ENCODE data around the gene TAF6L. TPM values are rescaled to one million over a fixed set of nuclear protein-coding genes. Genes with fewer than 3 reads are reported as not detected.
"Not testable (repeated sequence)": the region's sequence is repeated elsewhere in the genome, so short reads cannot be mapped to it uniquely, and the experiment has no call there.

Gene TAF6L
- total RNA-seq, 1 donor from 2014 or later: 23.9 TPM

DNA sequence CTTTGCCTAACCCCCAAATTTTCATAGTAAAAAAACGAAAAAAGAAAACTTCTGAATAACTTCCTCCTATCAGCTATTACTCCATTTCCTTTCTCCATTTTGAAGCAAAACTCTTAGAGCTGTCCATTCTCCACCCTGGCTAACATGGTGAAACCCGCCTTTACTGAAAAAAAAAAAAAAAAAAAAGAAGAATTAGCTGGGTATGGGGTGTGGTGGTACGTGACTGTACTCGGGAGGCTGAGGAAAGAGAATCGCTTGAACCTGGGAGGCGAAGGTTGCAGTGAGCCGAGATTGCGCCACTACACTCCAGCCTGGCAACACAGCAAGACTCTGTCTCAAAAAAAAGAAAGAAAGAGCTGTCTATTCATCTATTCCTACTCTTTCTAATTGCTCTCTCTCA lies 45.4 kb downstream of the TAF6L start:
- no peak overlapping the region for H3K4me3 ChIP-seq
- ATAC-seq: peak; percentile 73
- intact Hi-C loops (cut with DNase I): no loop called here

DNA sequence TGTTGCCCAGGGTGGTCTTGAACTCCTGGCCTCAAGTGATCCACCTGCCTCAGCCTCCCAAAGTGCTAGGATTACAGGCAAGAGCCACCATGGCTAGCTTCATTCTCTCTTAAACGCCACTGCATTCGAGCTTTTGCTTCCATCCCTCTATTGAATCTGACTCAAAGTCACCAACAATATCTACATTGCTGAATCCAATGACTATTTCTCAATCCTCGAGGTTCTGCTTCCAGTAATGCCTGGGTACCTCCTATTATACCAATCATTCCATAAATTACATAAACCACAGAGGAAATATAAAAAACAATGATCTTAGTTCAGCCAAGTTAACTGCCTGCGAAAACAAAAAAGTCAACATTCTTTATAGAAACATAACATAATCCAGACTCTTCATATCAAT lies 45.9 kb downstream of the TAF6L start:
- TF ChIP-seq, protein P1, sequence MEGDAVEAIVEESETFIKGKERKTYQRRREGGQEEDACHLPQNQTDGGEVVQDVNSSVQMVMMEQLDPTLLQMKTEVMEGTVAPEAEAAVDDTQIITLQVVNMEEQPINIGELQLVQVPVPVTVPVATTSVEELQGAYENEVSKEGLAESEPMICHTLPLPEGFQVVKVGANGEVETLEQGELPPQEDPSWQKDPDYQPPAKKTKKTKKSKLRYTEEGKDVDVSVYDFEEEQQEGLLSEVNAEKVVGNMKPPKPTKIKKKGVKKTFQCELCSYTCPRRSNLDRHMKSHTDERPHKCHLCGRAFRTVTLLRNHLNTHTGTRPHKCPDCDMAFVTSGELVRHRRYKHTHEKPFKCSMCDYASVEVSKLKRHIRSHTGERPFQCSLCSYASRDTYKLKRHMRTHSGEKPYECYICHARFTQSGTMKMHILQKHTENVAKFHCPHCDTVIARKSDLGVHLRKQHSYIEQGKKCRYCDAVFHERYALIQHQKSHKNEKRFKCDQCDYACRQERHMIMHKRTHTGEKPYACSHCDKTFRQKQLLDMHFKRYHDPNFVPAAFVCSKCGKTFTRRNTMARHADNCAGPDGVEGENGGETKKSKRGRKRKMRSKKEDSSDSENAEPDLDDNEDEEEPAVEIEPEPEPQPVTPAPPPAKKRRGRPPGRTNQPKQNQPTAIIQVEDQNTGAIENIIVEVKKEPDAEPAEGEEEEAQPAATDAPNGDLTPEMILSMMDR (IDR thresholded peaks at IDR 0.05): no peak
- H3K27ac ChIP-seq: peak overlapping the region; percentile 2

More for the DNA sequence above, 45.4 kb downstream of the TAF6L start:
- Histone ChIP-seq H3K4me1 (no peaks in the 10 kb centered on the region), H3K27me3 (no peaks in the 10 kb centered on the region), H3K36me3 (peaks cover 59% of the 10 kb centered on the region), H3K27ac (peak overlapping the region; percentile 2), H3K9me3 (no peaks in the 10 kb centered on the region)
- TF ChIP-seq, protein P1 (IDR thresholded peaks at IDR 0.05): no peak
- DNase-seq: no peak

DNA sequence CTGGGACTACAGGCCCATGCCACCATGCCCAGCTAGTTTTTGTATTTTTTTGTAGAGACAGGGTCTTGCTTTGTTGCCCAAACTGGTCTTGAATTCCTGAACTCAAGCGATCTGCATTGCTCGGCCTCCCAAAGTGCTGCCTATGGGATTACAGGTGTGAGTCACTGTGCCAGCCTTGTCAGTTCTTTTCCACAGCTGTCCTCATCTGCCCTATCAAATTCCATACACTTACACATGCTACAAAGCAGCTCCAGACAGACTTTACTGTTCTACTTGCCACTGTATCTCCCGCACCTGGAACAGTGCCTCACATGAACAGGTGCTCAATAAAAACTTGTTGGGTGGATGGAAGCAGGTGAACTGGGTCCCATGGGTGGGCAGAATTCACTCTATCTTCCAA lies 52.5 kb downstream of the TAF6L start:
- no peak overlapping the region for H3K27ac ChIP-seq
- TF ChIP-seq, protein P1 (IDR thresholded peaks at IDR 0.05): no peak
- peaks cover 5% of the 10 kb centered on the region for H3K4me1 ChIP-seq
- DNase-seq (no peak), ATAC-seq (no peak)
- no peaks in the 10 kb centered on the region for H3K9me3 ChIP-seq
- no peaks in the 10 kb centered on the region for H3K27me3 ChIP-seq
- intact Hi-C loops (cut with DNase I): no loop called here
- no peak overlapping the region for H3K4me3 ChIP-seq
- H3K36me3 ChIP-seq: peaks cover 95% of the 10 kb centered on the region

More for the DNA sequence above, 45.9 kb downstream of the TAF6L start:
- Histone ChIP-seq H3K4me1 (no peaks in the 10 kb centered on the region), H3K4me3 (no peak overlapping the region), H3K9me3 (no peaks in the 10 kb centered on the region), H3K27me3 (no peaks in the 10 kb centered on the region), H3K36me3 (peaks cover 65% of the 10 kb centered on the region)
- DNase-seq (no peak), ATAC-seq (no peak)
- intact Hi-C loops (cut with DNase I): no loop called here

DNA sequence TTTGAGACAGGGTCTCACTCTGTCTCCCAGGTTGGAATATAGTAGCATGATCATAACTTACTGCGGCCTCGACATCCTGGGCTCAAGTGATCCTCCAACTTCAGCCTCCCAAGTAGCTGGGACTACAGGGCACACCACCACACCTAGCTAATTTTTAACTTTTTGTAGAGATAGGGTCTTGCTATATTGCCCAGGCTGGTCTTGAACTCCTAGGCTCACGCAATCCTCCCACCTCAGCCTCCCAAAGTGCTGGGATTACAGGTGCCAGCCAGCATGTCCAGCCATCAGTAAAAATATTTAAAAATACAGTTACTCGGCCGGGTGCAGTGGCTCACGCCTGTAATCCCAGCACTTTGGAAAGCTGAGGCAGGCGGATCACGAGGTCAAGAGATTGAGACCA lies 56.9 kb downstream of the TAF6L start:
- intact Hi-C loops (cut with DNase I); H3K9me3 ChIP-seq; H3K27ac ChIP-seq; DNase-seq; H3K27me3 ChIP-seq; H3K4me3 ChIP-seq; ATAC-seq: not testable (repeated sequence)
- peaks cover 15% of the 10 kb centered on the region for H3K4me1 ChIP-seq
- H3K36me3 ChIP-seq: peaks cover 62% of the 10 kb centered on the region

DNA sequence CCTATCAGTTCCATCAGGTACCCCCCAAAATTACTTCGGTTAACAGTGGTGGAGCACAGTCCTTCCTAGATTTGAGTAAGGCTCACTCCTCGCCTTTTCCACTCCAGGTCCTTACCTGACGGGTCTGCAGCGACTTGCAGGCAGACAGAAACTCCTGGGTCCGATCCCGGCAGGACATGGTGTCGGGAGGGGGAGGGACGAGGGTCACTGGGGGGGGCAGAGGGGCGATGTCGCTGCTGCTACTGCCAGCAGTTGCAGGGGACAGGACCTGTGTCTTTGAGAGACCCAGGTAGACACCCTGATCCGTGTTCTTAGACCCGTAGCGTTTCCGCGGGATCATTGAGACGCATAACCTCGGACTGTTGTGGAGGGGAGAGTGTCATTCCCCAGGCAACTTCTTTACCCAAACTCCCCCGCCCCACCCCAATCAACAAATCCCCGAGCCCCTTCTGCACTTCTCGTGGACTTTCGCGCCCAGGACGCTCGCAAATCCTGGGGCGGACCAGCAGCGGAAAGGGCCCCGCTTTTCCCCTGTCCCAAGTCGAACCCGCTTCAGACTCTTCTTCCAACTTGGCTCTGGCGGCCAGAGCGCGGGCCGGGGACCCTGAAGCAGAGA lies 59.8 kb downstream of the TAF6L start:
- intact Hi-C loops (cut with DNase I): no loop called here
- H3K4me3 ChIP-seq: peak overlapping the region; percentile 74
- H3K27me3 ChIP-seq: no peaks in the 10 kb centered on the region
- peaks cover 58% of the 10 kb centered on the region for H3K36me3 ChIP-seq
- no peaks in the 10 kb centered on the region for H3K9me3 ChIP-seq
- H3K27ac ChIP-seq: peak overlapping the region; percentile 96
- H3K4me1 ChIP-seq: peaks cover 15% of the 10 kb centered on the region
- DNase-seq (no peak), ATAC-seq (no peak)
- TF ChIP-seq, protein P1 (IDR thresholded peaks at IDR 0.05): no peak

DNA sequence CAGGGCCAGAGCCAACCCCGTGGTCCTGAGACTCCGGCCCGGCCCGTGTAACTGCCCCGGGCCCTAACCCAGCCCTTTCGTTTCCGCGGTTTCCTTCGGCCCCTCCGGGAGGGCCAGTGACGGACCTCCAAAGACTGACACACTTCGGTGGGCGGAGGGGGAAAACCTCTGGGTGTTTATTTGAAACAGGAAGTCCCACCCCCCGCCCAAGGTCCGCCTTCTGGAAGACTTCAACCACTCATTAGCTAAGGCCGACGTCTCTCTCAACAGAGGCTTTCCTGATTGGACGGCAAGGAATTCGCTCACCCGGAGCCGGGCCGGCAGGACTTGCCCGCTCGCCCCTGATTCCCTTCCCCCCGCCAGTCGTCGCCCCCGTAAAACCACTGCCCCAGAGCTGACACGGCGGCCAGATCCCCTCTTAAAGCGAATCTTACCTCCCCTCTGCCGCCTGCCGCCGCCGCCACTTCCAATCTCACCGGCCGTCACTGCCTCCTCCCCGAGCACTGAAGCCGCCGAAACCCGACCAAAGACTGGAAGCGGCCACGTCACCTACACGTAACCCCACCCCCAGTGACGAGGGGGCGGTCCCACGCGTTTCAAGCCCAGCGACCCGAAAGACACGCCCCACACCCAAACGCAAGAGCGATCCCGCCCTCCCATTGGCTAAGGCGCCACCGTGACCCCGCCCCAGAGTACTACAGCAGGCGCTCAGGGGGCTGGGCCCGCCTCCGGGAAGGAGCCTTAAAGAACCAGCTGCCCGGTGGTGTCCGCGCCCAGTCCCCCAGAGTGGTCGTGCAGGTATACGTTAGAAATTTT lies 60.5 kb downstream of the TAF6L start, which contains the start of gene STX5:
Gene STX5, minus strand, starts transcription at position 532 of the 816 bp plus-strand sequence. CDS start 808 bp downstream, outside the sequence.
- Histone ChIP-seq H3K27ac (peak within 1 kb of the TSS; percentile 96), H3K27me3 (no peaks in the 10 kb centered on the region), H3K4me1 (peaks cover 15% of the 10 kb centered on the region), H3K4me3 (peak within 1 kb of the TSS; percentile 74), H3K9me3 (no peaks in the 10 kb centered on the region), H3K36me3 (peaks cover 58% of the 10 kb centered on the region)
- intact Hi-C loops (cut with DNase I): no loop called here
- peak; percentile 98 for ATAC-seq
- TF ChIP-seq, protein P1 (IDR thresholded peaks at IDR 0.05): no peak
- peak; percentile 100 for DNase-seq

All from upper lobe of right lung (tissue), 1 donor.